Activated B cell treated with CpG ODN at 0.5 μM for 24 hours (primary cell): ENCODE measurements around the gene SPATA18. TPM values are rescaled to one million over a fixed set of nuclear protein-coding genes. Genes with fewer than 3 reads are reported as not detected.

Experiments used
- ATAC-seq: fragments of 200-7000 bp; cut with Tn5 transposase; one replicate; pipeline ENCODE4 v1.10.0; 2021; ENCODE audit warnings: low read depth, mild to moderate bottlenecking, moderate library complexity
- CTCF ChIA-PET: fragments of 350-600 bp; sonication (Branson Sonifier 250); formaldehyde crosslinking; loops from one replicate; lab custom pipeline; 2021; ENCODE audit warnings: antibody characterized with exemption; lab: Charles Lee
- POLR2A ChIA-PET: fragments of 350-600 bp; sonication (Branson Sonifier 250); formaldehyde crosslinking; loops from one replicate; lab custom pipeline; 2021; ENCODE audit warnings: antibody characterized with exemption; lab: Charles Lee
- DNase-seq: peaks from one replicate; pipeline ENCODE4 v3.0.0; 2022
- H3K27ac Mint-ChIP-seq: one replicate; pipeline ENCODE4 v1.8.0; 2020; ENCODE audit warnings: mixed read lengths
- H3K27me3 Mint-ChIP-seq: one replicate; pipeline ENCODE4 v1.8.0; 2021; ENCODE audit warnings: mixed read lengths
- H3K36me3 Mint-ChIP-seq: one replicate; pipeline ENCODE4 v1.8.0; 2021; ENCODE audit warnings: low read depth, mixed read lengths
- H3K4me1 Mint-ChIP-seq: one replicate; pipeline ENCODE4 v1.8.0; 2021; ENCODE audit warnings: mixed read lengths
- H3K4me3 Mint-ChIP-seq: one replicate; pipeline ENCODE4 v1.8.0; 2020; ENCODE audit warnings: mild to moderate bottlenecking, mixed read lengths
- H3K9me3 Mint-ChIP-seq: one replicate; pipeline ENCODE4 v1.8.0; 2020; ENCODE audit warnings: mixed read lengths
- intact Hi-C: fragments of 100-400 bp; cut with micrococcal nuclease; formaldehyde crosslinking; loops from one replicate; pipeline ENCODE4 v1.15.1; 2024
- total RNA-seq: library from RNA; stranded (reverse); gene quantifications from 2 replicates; pipeline ENCODE4 v1.2.3, GENCODE V29; 2022
- TF ChIP-seq, protein P1 (sequence below): fragments of 200-600 bp; IDR thresholded peaks from one replicate; pipeline ENCODE4 v1.8.0; 2022; ENCODE audit warnings: antibody characterized with exemption, mild to moderate bottlenecking

SPATA18 gene
- total RNA-seq, 1 donor from 2014 or later, result 2.8 TPM

DNA sequence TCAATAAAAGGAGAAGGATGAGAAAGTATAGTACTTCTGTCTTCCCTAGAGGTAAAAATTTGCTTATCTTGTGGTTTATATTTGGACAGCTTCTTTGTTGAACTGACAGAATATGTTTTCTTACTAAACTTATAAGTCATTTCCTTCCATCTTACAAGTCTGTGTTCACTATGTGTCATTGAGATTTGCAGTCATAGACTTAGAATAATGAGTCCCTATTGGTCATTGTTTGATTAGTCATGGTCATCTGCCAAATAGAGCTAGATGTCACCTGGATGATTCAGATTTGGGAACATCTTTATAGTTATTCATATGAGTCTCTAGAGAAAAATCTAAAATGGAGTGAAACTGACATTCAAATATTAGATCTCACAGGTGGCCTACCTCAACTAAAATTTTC lies 51.5 kb downstream of the SPATA18 start:
- H3K9me3 Mint-ChIP-seq, result no peaks in the 10 kb centered on the region
- no peak overlapping the region for H3K4me3 Mint-ChIP-seq
- TF ChIP-seq, protein P1, sequence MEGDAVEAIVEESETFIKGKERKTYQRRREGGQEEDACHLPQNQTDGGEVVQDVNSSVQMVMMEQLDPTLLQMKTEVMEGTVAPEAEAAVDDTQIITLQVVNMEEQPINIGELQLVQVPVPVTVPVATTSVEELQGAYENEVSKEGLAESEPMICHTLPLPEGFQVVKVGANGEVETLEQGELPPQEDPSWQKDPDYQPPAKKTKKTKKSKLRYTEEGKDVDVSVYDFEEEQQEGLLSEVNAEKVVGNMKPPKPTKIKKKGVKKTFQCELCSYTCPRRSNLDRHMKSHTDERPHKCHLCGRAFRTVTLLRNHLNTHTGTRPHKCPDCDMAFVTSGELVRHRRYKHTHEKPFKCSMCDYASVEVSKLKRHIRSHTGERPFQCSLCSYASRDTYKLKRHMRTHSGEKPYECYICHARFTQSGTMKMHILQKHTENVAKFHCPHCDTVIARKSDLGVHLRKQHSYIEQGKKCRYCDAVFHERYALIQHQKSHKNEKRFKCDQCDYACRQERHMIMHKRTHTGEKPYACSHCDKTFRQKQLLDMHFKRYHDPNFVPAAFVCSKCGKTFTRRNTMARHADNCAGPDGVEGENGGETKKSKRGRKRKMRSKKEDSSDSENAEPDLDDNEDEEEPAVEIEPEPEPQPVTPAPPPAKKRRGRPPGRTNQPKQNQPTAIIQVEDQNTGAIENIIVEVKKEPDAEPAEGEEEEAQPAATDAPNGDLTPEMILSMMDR, result no peak
- no peaks in the 10 kb centered on the region for H3K36me3 Mint-ChIP-seq
- ATAC-seq, result no peak
- intact Hi-C loops, result no loop called here
- H3K27me3 Mint-ChIP-seq, result no peaks in the 10 kb centered on the region
- H3K4me1 Mint-ChIP-seq, result no peaks in the 10 kb centered on the region
- POLR2A ChIA-PET, result no interaction called here
- no peak overlapping the region for H3K27ac Mint-ChIP-seq
- DNase-seq, result no peak
- CTCF ChIA-PET, result no interaction called here

DNA sequence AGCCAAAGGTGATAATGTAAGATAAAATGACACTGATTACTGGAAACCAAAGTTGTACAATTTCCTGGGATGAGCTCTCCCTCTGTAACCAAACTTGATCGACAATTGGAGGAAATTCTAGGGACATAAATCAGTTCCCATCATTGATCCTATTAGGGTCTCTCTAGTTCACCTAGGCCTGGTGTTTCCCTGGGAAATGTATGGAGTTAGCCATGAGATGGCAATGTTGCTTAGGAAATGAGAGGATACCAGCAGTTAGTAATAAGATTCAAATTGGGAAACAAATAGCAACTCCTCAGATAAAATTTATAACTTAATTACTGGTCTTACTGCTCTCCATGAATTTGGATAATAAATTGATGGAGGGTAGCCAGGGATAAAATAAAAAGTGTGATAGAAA lies 52.2 kb downstream of the SPATA18 start:
- ATAC-seq, result no peak
- intact Hi-C loops, result no loop called here
- TF ChIP-seq, protein P1, result no peak
- ChIA-PET CTCF (no interaction called here), POLR2A (no interaction called here)
- Mint-ChIP-seq H3K27me3 (no peaks in the 10 kb centered on the region), H3K9me3 (no peaks in the 10 kb centered on the region), H3K36me3 (no peaks in the 10 kb centered on the region), H3K4me3 (no peak overlapping the region), H3K27ac (no peak overlapping the region), H3K4me1 (no peaks in the 10 kb centered on the region)
- no peak for DNase-seq

DNA sequence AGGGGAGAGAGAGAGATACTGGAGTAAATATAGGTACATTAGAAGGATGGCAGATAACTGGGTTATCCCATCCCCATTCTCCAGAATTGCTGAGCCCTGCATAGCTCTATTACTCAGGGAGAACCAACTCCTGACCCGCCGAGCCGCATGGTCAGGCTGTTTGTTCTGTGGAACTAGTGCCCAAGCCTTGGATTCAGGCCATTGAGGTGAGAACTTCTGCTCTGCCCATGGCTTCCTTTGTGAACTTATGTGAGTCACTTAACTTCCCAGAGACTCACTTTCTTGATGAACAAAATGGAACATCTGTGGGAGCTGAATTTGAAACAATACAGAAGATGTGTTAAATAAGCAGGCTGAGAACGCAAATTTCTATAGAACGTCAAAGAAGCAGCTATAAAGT lies 54.2 kb downstream of the SPATA18 start:
- H3K36me3 Mint-ChIP-seq, result no peaks in the 10 kb centered on the region
- TF ChIP-seq, protein P1, result no peak
- H3K27ac Mint-ChIP-seq, result no peak overlapping the region
- H3K4me3 Mint-ChIP-seq, result no peak overlapping the region
- no peaks in the 10 kb centered on the region for H3K27me3 Mint-ChIP-seq
- H3K9me3 Mint-ChIP-seq, result no peaks in the 10 kb centered on the region
- POLR2A ChIA-PET, result no interaction called here
- no peaks in the 10 kb centered on the region for H3K4me1 Mint-ChIP-seq
- no peak for DNase-seq
- ATAC-seq, result no peak
- CTCF ChIA-PET, result no interaction called here
- intact Hi-C loops, result no loop called here

DNA sequence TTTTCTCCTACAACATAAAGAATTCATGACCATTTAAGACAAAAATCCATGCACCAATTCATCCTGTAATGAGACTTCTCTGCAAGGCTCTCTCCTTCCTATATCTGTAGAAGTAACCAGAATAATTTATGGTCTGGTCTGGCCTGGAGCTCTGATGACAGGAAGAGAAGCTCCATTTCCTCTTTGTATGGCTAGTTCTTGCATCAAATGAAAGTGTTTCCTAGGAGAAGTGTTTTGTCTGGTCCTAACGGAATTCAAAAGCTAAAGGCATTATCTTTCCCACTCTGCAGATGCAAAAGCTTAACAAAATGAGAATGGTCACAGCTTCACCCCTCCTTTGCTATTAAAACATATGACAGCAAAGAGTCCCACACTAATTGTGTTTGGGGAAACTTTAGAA lies 55.1 kb downstream of the SPATA18 start:
- no peak overlapping the region for H3K4me3 Mint-ChIP-seq
- H3K9me3 Mint-ChIP-seq, result no peaks in the 10 kb centered on the region
- H3K27me3 Mint-ChIP-seq, result no peaks in the 10 kb centered on the region
- POLR2A ChIA-PET, result no interaction called here
- no peak for DNase-seq
- intact Hi-C loops, result no loop called here
- ATAC-seq, result no peak
- no peak overlapping the region for H3K27ac Mint-ChIP-seq
- TF ChIP-seq, protein P1, result no peak
- no peaks in the 10 kb centered on the region for H3K36me3 Mint-ChIP-seq
- no peaks in the 10 kb centered on the region for H3K4me1 Mint-ChIP-seq
- CTCF ChIA-PET, result no interaction called here

DNA sequence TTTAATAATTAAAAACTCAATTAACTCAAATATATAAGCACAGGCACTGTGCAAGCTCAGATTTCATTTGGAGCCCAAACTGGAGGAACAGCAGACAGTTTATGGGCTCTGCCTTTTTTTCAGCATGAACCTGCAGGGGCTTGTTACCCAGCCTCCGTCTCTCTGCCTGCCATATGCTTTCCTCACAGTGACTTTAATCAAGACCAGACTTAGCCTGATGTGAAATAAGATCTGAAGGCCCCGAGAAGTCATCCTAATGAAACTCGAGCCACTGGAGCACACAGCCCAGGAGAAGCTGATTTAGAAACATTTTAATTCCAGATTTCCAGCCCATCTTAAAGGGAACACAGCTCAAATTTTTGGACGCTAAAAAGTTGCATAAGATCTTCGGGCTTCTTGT lies 55.6 kb downstream of the SPATA18 start:
- Mint-ChIP-seq H3K4me3 (no peak overlapping the region), H3K27me3 (no peaks in the 10 kb centered on the region), H3K4me1 (no peaks in the 10 kb centered on the region), H3K36me3 (no peaks in the 10 kb centered on the region), H3K27ac (no peak overlapping the region), H3K9me3 (no peaks in the 10 kb centered on the region)
- TF ChIP-seq, protein P1, result no peak
- ChIA-PET POLR2A (no interaction called here), CTCF (no interaction called here)
- DNase-seq, result no peak
- intact Hi-C loops, result no loop called here
- no peak for ATAC-seq
